SK-N-SH (cell line): ENCODE results near the gene AFMID. TPM values are rescaled to one million over a fixed set of nuclear protein-coding genes. Genes with fewer than 3 reads are reported as not detected.

ENCODE experiments used
- CTCF ChIA-PET: fragments of 300-600, 350-600 bp; formaldehyde crosslinking; extraction: SDS; loops from one replicate; lab custom pipeline; 2021; lab: Yijun Ruan, JAX
- POLR2A ChIA-PET: fragments of 350-600 bp; sonication (Branson Sonifier 250); formaldehyde crosslinking; extraction: SDS; loops from one replicate; lab custom pipeline; 2020; ENCODE audit warnings: antibody characterized with exemption, inconsistent platforms; lab: Yijun Ruan, JAX
- DNase-seq: peaks from one replicate; pipeline ENCODE4 v3.0.0; 2012
- H2AFZ ChIP-seq: fragments of 200-600 bp; sonication (generic); 2 replicates; pipeline ENCODE4 v1.8.1; 2016; ENCODE audit warnings: antibody characterized with exemption, mild to moderate bottlenecking, low read depth
- H3F3A ChIP-seq: fragments of 200-600 bp; sonication (generic); replicated peaks from 2 replicates; pipeline ENCODE3; 2016; ENCODE audit warnings: antibody characterized with exemption, mild to moderate bottlenecking; ENCODE audit not compliant: insufficient read depth
- H3K27ac ChIP-seq, 2 experiments: fragments of 200-500 bp in 1 of 2; fragments of 200-600 bp in 1 of 2; sonication (Bioruptor generic) in 1 of 2; sonication (generic), shearing (Covaris generic) in 1 of 2; 2 replicates each; pipeline versions ENCODE4 v1.5.1 to v1.6.1; 2014 to 2016; ENCODE audit warnings: low read depth in 2 of 2, inconsistent platforms in 1 of 2, low read length in 1 of 2, mild to moderate bottlenecking in 1 of 2, mixed read lengths in 1 of 2
- H3K27me3 ChIP-seq: fragments of 200-600 bp; sonication (generic), shearing (Covaris generic); 2 replicates; pipeline ENCODE4 v1.6.1; 2016; ENCODE audit warnings: mixed run types; ENCODE audit not compliant: insufficient read depth
- H3K36me3 ChIP-seq, 2 experiments: fragments of 200-500 bp in 1 of 2; fragments of 200-600 bp in 1 of 2; sonication (Bioruptor generic) in 1 of 2; sonication (generic) in 1 of 2; replicated peaks in 1 of 2; 2 replicates each; pipeline versions ENCODE3 to v1.5.1; 2014 to 2016; ENCODE audit warnings: low read length in 1 of 2, mild to moderate bottlenecking in 1 of 2; ENCODE audit not compliant: insufficient read depth in 2 of 2, control insufficient read depth in 1 of 2
- H3K4me1 ChIP-seq, 2 experiments: fragments of 200-500 bp in 1 of 2; fragments of 200-600 bp in 1 of 2; sonication (Bioruptor generic) in 1 of 2; sonication (generic), shearing (Covaris generic) in 1 of 2; 2 replicates each; pipeline versions ENCODE4 v1.5.1 to v1.6.1; 2014 to 2016; ENCODE audit warnings: low read depth in 1 of 2, low read length in 1 of 2, mixed run types in 1 of 2; ENCODE audit not compliant: insufficient read depth in 2 of 2, control insufficient read depth in 1 of 2
- H3K4me2 ChIP-seq: fragments of 200-600 bp; sonication (generic), shearing (Covaris generic); 2 replicates; pipeline ENCODE4 v1.6.1; 2017; ENCODE audit warnings: mixed run types
- H3K4me3 ChIP-seq, 2 experiments: fragments of 200-500 bp in 1 of 2; fragments of 200-600 bp in 1 of 2; sonication (Bioruptor generic) in 1 of 2; sonication (generic), shearing (Covaris generic) in 1 of 2; 2 replicates each; pipeline versions ENCODE4 v1.5.1 to v1.8.1; 2014 to 2016; ENCODE audit warnings: low read depth in 2 of 2, inconsistent platforms in 1 of 2, low read length in 1 of 2, mild to moderate bottlenecking in 1 of 2, mixed read lengths in 1 of 2, moderate library complexity in 1 of 2
- H3K79me2 ChIP-seq: fragments of 200-600 bp; sonication (generic); 2 replicates; pipeline ENCODE4 v1.8.1; 2017; ENCODE audit warnings: mild to moderate bottlenecking; ENCODE audit not compliant: insufficient read depth
- H3K9ac ChIP-seq: fragments of 200-600 bp; sonication (generic); 2 replicates; pipeline ENCODE4 v1.6.1; 2017; ENCODE audit warnings: mixed run types
- H3K9me2 ChIP-seq: fragments of 200-600 bp; sonication (generic); 2 replicates; pipeline ENCODE4 v1.6.1; 2017; ENCODE audit warnings: mixed run types
- H3K9me3 ChIP-seq: fragments of 200-600 bp; sonication (generic); 2 replicates; pipeline ENCODE4 v1.6.1; 2017; ENCODE audit warnings: mixed run types, mild to moderate bottlenecking, moderate library complexity
- H4K20me1 ChIP-seq: fragments of 200-600 bp; sonication (generic); 2 replicates; pipeline ENCODE4 v1.6.1; 2017; ENCODE audit warnings: mild to moderate bottlenecking, mixed run types; ENCODE audit not compliant: insufficient read depth
- CTCF ChIP-seq: fragments of 200-600 bp; sonication (generic); IDR thresholded peaks from 2 replicates; pipeline ENCODE4 v1.6.1; 2017; ENCODE audit warnings: antibody characterized with exemption, mild to moderate bottlenecking, moderate library complexity
- EZH2phosphoT487 ChIP-seq: fragments of 200-600 bp; sonication (generic); IDR thresholded peaks from 2 replicates; pipeline ENCODE4 v1.6.1; 2017; ENCODE audit warnings: low read depth, mixed run types, mild to moderate bottlenecking, antibody characterized with exemption, moderate library complexity, borderline replicate concordance
- FOXM1 ChIP-seq: IDR thresholded peaks from 2 replicates; pipeline ENCODE4 v1.4.0; 2012; ENCODE audit warnings: low read depth, mild to moderate bottlenecking
- GATA2 ChIP-seq: sonication (generic); formaldehyde crosslinking; IDR thresholded peaks from 2 replicates; pipeline ENCODE4 v1.5.0; 2020; ENCODE audit warnings: mild to moderate bottlenecking, missing genetic modification reagents
- MAX ChIP-seq: IDR thresholded peaks from 2 replicates; pipeline ENCODE4 v1.4.0; 2012; ENCODE audit warnings: low read depth
- NRF1 ChIP-seq: IDR thresholded peaks from 2 replicates; pipeline ENCODE4 v1.6.1; 2012; ENCODE audit warnings: low read depth, mild to moderate bottlenecking, low read length
- REST ChIP-seq: IDR thresholded peaks from 2 replicates; pipeline ENCODE4 v1.6.1; 2012; ENCODE audit warnings: mild to moderate bottlenecking, low read depth, low read length, moderate library complexity
- YY1 ChIP-seq: IDR thresholded peaks from 2 replicates; pipeline ENCODE4 v1.4.0; 2012; ENCODE audit warnings: low read depth, mild to moderate bottlenecking
- WGBS: methylation state at CpG from one replicate; pipeline ENCODE4 v1.1.6; 2017; ENCODE audit warnings: low lambda C conversion rate; 5-methylcytosine and 5-hydroxymethylcytosine counted together
- polyA plus RNA-seq, 3 experiments: library from polyadenylated mRNA; depleted of rRNA; stranded (reverse); fragments of >200 nt; gene quantifications; 2 replicates each; pipeline ENCODE4 v1.2.3, GENCODE V29; 2012

AFMID gene
- polyA plus RNA-seq, 1 of the 3 experiments (the other 2 are of a cell fraction), result 44.4 TPM

- Histone ChIP-seq H3K9ac (no peak overlapping the region), H3K4me3 (no peak overlapping the region)
- CTCF ChIA-PET, result interaction anchor here (0.9 to 3.6 kb wide), 7 partner anchors 11 to 182 kb away, joined by 3 to 50 read pairs (median 4); no protein-coding TSS in a partner anchor
Observed at GRCh38 chr17:78240012-78240655, 53.0 kb downstream of the AFMID start.

GRCh38 chr17:78240839-78241238 lies 53.7 kb downstream of the AFMID start:
- Histone ChIP-seq H3K27ac (no peak overlapping the region; a peak in 1 of 4 replicates), H3K36me3 (no peaks in the 10 kb centered on the region), H3K27me3 (no peaks in the 10 kb centered on the region), H3K4me1 (peaks cover 0 to 27% of the 10 kb centered on the region in 2 experiments; a peak in 1 of 4 replicates), H3K79me2 (no peaks in the 10 kb centered on the region), H2AFZ (no peak overlapping the region), H3K9me2 (no peaks in the 10 kb centered on the region), H3K4me3 (no peak overlapping the region), H3K4me2 (no peak overlapping the region), H3F3A (no peaks in the 10 kb centered on the region), H3K9ac (no peak overlapping the region)
- no peak for DNase-seq
- WGBS, result 77% methylated on average over 9 of the region's 9 CpGs
- TF ChIP-seq CTCF, result no peak
- no peak for TF ChIP-seq FOXM1
- TF ChIP-seq REST, result no peak
- no peak for TF ChIP-seq NRF1
- TF ChIP-seq EZH2phosphoT487, result no peak
- no peak for TF ChIP-seq GATA2 (CRISPR knock-in tag)
- TF ChIP-seq MAX, result no peak
- TF ChIP-seq, all 33 proteins: peak for 0
- POLR2A ChIA-PET, result no interaction called here
- CTCF ChIA-PET, result interaction anchor here (0.9 to 3.6 kb wide), 6 partner anchors 10 to 181 kb away, joined by 3 to 50 read pairs (median 5); no protein-coding TSS in a partner anchor
- H4K20me1 ChIP-seq, result no peaks in the 10 kb centered on the region
- H3K9me3 ChIP-seq, result 0 out of 2 replicates have a peak, but pooled peaks cover 6% of the 10 kb centered on the region

More at GRCh38 chr17:78240012-78240655, 53.0 kb downstream of the AFMID start:
- H3K36me3 ChIP-seq, result no peaks in the 10 kb centered on the region
- no peak for TF ChIP-seq YY1
- H4K20me1 ChIP-seq, result no peaks in the 10 kb centered on the region
- no peak overlapping the region for H3K4me2 ChIP-seq
- peaks cover 0 to 27% of the 10 kb centered on the region in 2 experiments; a peak in 1 of 4 replicates for H3K4me1 ChIP-seq
- POLR2A ChIA-PET, result no interaction called here
- DNase-seq, result no peak
- no peaks in the 10 kb centered on the region for H3K79me2 ChIP-seq
- H3K27me3 ChIP-seq, result no peaks in the 10 kb centered on the region
- H3K27ac ChIP-seq, result no peak overlapping the region
- no peak overlapping the region for H2AFZ ChIP-seq
- whole genome bisulfite sequencing, result 61% methylated on average over 12 of the region's 12 CpGs
- 0 out of 2 replicates have a peak, but pooled peaks cover under 1% of the 10 kb centered on the region for H3K9me3 ChIP-seq
- no peaks in the 10 kb centered on the region for H3K9me2 ChIP-seq
- H3F3A ChIP-seq, result no peaks in the 10 kb centered on the region
